ENCODE measurements around the gene PLEKHA7.

DNA sequence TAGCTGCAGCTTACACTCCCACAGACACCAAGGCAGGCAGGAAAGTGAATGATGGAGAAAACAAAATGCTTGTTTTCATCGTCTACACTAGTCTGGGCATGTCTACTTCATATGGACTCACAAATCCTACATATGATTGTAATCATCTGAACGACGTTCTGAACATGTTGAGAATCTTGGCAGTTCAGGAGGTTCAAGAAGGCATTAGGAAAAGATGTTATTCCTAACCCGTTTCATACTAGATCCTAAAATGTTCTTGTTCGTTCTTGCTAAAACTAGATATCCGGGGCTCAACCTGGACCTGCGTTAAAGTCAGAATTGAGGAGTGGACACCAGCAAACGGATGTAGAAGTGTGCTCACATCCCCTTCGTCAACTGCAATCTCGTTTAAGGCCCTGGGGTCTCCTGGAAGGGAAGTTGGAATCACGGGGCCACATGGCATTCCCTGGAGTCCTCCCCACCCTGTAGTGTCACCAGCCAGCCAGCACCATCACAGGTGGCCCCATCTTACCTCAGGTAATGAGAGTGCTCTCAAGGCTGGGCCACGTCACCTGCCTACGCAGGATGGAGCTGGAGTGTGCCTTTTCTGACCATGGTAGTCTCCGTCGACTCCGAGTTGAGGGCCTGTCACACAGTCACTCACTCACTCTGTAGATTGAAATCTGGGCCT lies 238.5 kb downstream of the PLEKHA7 start:
- TF ChIP-seq POLR2A (IDR thresholded peaks at IDR 0.05; ENCODE audit: low read length) (no peak), GATA1 (IDR thresholded peaks at IDR 0.05; ENCODE audit: low read depth, low read length) (no peak)
